ENCODE data around the gene RPL35. TPM values are rescaled to one million over a fixed set of nuclear protein-coding genes. Genes with fewer than 3 reads are reported as not detected.
A peak's percentile ranks its signal among the peaks of the same experiment; 100 is the strongest.

Gene RPL35
- total RNA-seq, 1 donor from 2014 or later = 1,069 TPM

GRCh38 chr9:124897570-124898460 lies 36.1 kb upstream of the RPL35 start:
- DNase-seq (ENCODE audit: low spot score) = no peak
- Mint-ChIP-seq H3K27ac (ENCODE audit: unreplicated experiment) (no peak overlapping the region), H3K9me3 (ENCODE audit: unreplicated experiment) (no peaks in the 10 kb centered on the region), H3K4me3 (ENCODE audit: unreplicated experiment) (no peak overlapping the region), H3K27me3 (ENCODE audit: unreplicated experiment) (peaks cover 9% of the 10 kb centered on the region), H3K36me3 (ENCODE audit: low read depth, unreplicated experiment) (peaks cover 24% of the 10 kb centered on the region), H3K4me1 (ENCODE audit: unreplicated experiment) (no peaks in the 10 kb centered on the region)
- TF ChIP-seq, protein P1, sequence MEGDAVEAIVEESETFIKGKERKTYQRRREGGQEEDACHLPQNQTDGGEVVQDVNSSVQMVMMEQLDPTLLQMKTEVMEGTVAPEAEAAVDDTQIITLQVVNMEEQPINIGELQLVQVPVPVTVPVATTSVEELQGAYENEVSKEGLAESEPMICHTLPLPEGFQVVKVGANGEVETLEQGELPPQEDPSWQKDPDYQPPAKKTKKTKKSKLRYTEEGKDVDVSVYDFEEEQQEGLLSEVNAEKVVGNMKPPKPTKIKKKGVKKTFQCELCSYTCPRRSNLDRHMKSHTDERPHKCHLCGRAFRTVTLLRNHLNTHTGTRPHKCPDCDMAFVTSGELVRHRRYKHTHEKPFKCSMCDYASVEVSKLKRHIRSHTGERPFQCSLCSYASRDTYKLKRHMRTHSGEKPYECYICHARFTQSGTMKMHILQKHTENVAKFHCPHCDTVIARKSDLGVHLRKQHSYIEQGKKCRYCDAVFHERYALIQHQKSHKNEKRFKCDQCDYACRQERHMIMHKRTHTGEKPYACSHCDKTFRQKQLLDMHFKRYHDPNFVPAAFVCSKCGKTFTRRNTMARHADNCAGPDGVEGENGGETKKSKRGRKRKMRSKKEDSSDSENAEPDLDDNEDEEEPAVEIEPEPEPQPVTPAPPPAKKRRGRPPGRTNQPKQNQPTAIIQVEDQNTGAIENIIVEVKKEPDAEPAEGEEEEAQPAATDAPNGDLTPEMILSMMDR (IDR thresholded peaks at IDR 0.05; ENCODE audit: unreplicated experiment) = no peak

DNA sequence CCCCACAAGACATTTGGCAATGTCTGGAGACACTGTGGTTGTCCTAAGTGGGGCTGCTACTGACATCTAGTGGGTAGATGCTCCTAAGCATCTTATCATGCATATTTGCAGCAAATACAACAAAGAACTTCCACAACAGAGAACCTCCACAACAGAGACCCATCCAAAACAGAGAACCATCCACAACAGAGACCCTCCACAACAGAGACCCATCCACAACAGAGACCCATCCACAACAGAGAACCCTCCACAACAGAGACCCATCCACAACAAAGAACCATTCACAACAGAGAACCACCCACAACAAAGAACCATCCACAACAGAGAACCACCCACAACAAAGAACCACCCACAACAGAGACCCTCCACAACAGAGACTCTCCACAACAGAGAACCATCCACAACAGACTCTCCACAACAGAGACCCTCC lies 33.0 kb upstream of the RPL35 start:
- H3K27ac Mint-ChIP-seq (ENCODE audit: unreplicated experiment) = no peak overlapping the region

GRCh38 chr9:124894035-124894740 lies 32.4 kb upstream of the RPL35 start:
- peaks cover 11% of the 10 kb centered on the region for H3K27me3 Mint-ChIP-seq (ENCODE audit: unreplicated experiment)
- H3K27ac Mint-ChIP-seq (ENCODE audit: unreplicated experiment) = no peak overlapping the region
- H3K36me3 Mint-ChIP-seq (ENCODE audit: low read depth, unreplicated experiment) = peaks cover 39% of the 10 kb centered on the region
- no peaks in the 10 kb centered on the region for H3K4me1 Mint-ChIP-seq (ENCODE audit: unreplicated experiment)
- TF ChIP-seq, protein P1 (IDR thresholded peaks at IDR 0.05; ENCODE audit: unreplicated experiment) = no peak
- H3K9me3 Mint-ChIP-seq (ENCODE audit: unreplicated experiment) = no peaks in the 10 kb centered on the region
- no peak for DNase-seq (ENCODE audit: low spot score)
- peak overlapping the region; percentile 4 for H3K4me3 Mint-ChIP-seq (ENCODE audit: unreplicated experiment)

More for the DNA sequence above, 33.0 kb upstream of the RPL35 start:
- peak; percentile 22 for DNase-seq (ENCODE audit: low spot score)
- TF ChIP-seq, protein P1 (IDR thresholded peaks at IDR 0.05; ENCODE audit: unreplicated experiment) = no peak
- Mint-ChIP-seq H3K27me3 (ENCODE audit: unreplicated experiment) (peaks cover 9% of the 10 kb centered on the region), H3K36me3 (ENCODE audit: low read depth, unreplicated experiment) (peaks cover 35% of the 10 kb centered on the region), H3K9me3 (ENCODE audit: unreplicated experiment) (no peaks in the 10 kb centered on the region), H3K4me3 (ENCODE audit: unreplicated experiment) (no peak overlapping the region), H3K4me1 (ENCODE audit: unreplicated experiment) (no peaks in the 10 kb centered on the region)

- H3K4me1 Mint-ChIP-seq (ENCODE audit: unreplicated experiment) = no peaks in the 10 kb centered on the region
- H3K36me3 Mint-ChIP-seq (ENCODE audit: low read depth, unreplicated experiment) = peaks cover 50% of the 10 kb centered on the region
- TF ChIP-seq, protein P1 (IDR thresholded peaks at IDR 0.05; ENCODE audit: unreplicated experiment) = no peak
- no peaks in the 10 kb centered on the region for H3K9me3 Mint-ChIP-seq (ENCODE audit: unreplicated experiment)
- no peak for DNase-seq (ENCODE audit: low spot score)
- H3K27ac Mint-ChIP-seq (ENCODE audit: unreplicated experiment) = no peak overlapping the region
- no peak overlapping the region for H3K4me3 Mint-ChIP-seq (ENCODE audit: unreplicated experiment)
- peaks cover 10% of the 10 kb centered on the region for H3K27me3 Mint-ChIP-seq (ENCODE audit: unreplicated experiment)
These were observed 28.4 kb upstream of the RPL35 start for GRCh38 chr9:124890179-124890578.

Data from endothelial cell (in vitro differentiated cells).